K562 (cell line): Measurements from ENCODE around the gene C17orf113.

Source experiments
- CTCF ChIP-seq, 3 experiments: IDR thresholded peaks in 2 of 3; conservative IDR thresholded peaks in 1 of 3; 2 replicates each; pipeline ENCODE4 v1.5.1; 2011 to 2012; ENCODE audit warnings: low read length in 3 of 3, mild to moderate bottlenecking in 3 of 3, control low read depth in 2 of 3, improper control_type of control experiment in 1 of 3, inconsistent platforms in 1 of 3, low read depth in 1 of 3, mixed read lengths in 1 of 3, moderate library complexity in 1 of 3; ENCODE audit not compliant: insufficient read depth in 2 of 3
- FOSL1 ChIP-seq: fragments of 200-800 bp; sonication (Bioruptor generic); conservative IDR thresholded peaks from 2 replicates; pipeline ENCODE4 v1.6.1; 2016; ENCODE audit warnings: missing genetic modification characterization, missing compliant biosample characterization
- FOXJ3 ChIP-seq: sonication (generic); formaldehyde crosslinking; IDR thresholded peaks from 2 replicates; pipeline ENCODE4 v1.4.0; 2020; ENCODE audit warnings: mild to moderate bottlenecking, missing genetic modification reagents
- FOXK2 ChIP-seq, 2 experiments: fragments of 450-650 bp; IDR thresholded peaks in 1 of 2; conservative IDR thresholded peaks in 1 of 2; 2 replicates each; pipeline ENCODE4 v1.6.1; 2016; ENCODE audit warnings: low read depth in 2 of 2, mild to moderate bottlenecking in 1 of 2
- IRF2 ChIP-seq: sonication (generic); formaldehyde crosslinking; IDR thresholded peaks from 2 replicates; pipeline ENCODE4 v1.8.1; 2022; ENCODE audit warnings: mild to moderate bottlenecking, missing genetic modification reagents
- MEF2D ChIP-seq: conservative IDR thresholded peaks from 2 replicates; pipeline ENCODE4 v1.6.1; 2016; ENCODE audit warnings: low read depth, missing genetic modification characterization, missing compliant biosample characterization
- NR1H2 ChIP-seq: sonication (generic); formaldehyde crosslinking; IDR thresholded peaks from 2 replicates; pipeline ENCODE4 v1.4.0; 2020; ENCODE audit warnings: mild to moderate bottlenecking, missing genetic modification reagents
- POLR2A ChIP-seq: fragments of 450-650 bp; conservative IDR thresholded peaks from 2 replicates; pipeline ENCODE4 v1.6.1; 2016
- POLR2AphosphoS5 ChIP-seq: IDR thresholded peaks from 2 replicates; pipeline ENCODE4 v1.6.1; 2011; ENCODE audit warnings: mild to moderate bottlenecking, low read depth, low read length, moderate library complexity; ENCODE audit not compliant: control insufficient read depth, insufficient read depth
- TAF1 ChIP-seq: IDR thresholded peaks from 2 replicates; pipeline ENCODE4 v1.6.1; 2011; ENCODE audit warnings: mild to moderate bottlenecking, low read length, moderate library complexity; ENCODE audit not compliant: insufficient read depth, control insufficient read depth, severe bottlenecking; ENCODE audit errors: extremely low read depth
- TAF9B ChIP-seq: fragments of 450-650 bp; IDR thresholded peaks from 2 replicates; pipeline ENCODE4 v1.6.1; 2018; ENCODE audit warnings: mild to moderate bottlenecking; ENCODE audit not compliant: partially characterized antibody
- ZNF449 ChIP-seq: fragments of 250-450 bp; sonication (Bioruptor Pico); IDR thresholded peaks from 2 replicates; pipeline ENCODE4 v1.8.0; 2022; ENCODE audit warnings: moderate library complexity, mild to moderate bottlenecking, inconsistent platforms

GRCh38 chr17:42016411-42016831 is 34.0 kb downstream of the C17orf113 start:
- TF ChIP-seq CTCF (IDR thresholded peaks at IDR 0.05 in 2 of 3, conservative IDR thresholded peaks at IDR 0.05 in 1 of 3; ENCODE audit: insufficient read depth in 2 of 3, low read depth in 1 of 3, low read length in 3 of 3) (no peak), FOXJ3 (no peak), TAF9B (no peak), NR1H2 (CRISPR knock-in tag) (no peak), ZNF449 (CRISPR knock-in tag) (no peak), TAF1 (no peak), POLR2A (no peak), POLR2AphosphoS5 (no peak), FOXK2 (conservative IDR thresholded peaks at IDR 0.05 in 1 of 2, IDR thresholded peaks at IDR 0.05 in 1 of 2; ENCODE audit: low read depth in 2 of 2) (no peak), FOSL1 (tag) (no peak), IRF2 (no peak), MEF2D (tag) (no peak)
